Measurements from ENCODE around the gene CCDC197. TPM values are rescaled to one million over a fixed set of nuclear protein-coding genes. Genes with fewer than 3 reads are reported as not detected.

Gene CCDC197
- total and polyA plus RNA-seq, 9 of the 15 experiments (the other 6 are each of a cell fraction or from before 2014, with no cell fraction given): not detected

- TF ChIP-seq ZNF280A (IDR thresholded peaks at IDR 0.05; ENCODE audit: low read depth, partially characterized antibody): no peak
Measured at GRCh38 chr14:94027566-94028449, 30.7 kb downstream of the CCDC197 start (continued).

DNA sequence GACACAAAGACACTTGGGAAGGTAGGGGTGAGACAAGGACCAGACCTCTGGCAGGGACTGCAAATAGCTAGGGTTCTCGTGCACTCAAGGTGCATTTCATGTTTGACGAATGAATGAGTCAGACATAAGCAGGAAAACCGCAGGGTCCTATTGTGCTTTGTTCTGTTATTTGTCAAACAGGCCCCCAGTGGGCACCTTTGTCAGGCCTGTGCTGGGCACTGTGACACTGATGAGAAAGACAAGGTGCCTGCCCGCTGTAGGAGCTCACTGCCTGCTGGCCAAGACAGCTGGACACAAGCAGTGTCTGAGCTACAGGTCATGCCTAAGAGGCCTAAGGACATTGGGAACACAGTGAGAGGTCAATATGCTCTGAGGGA, 31.3 kb downstream of the CCDC197 start:
- FAIRE-seq (no peak), ATAC-seq (no peak), DNase-seq (ENCODE audit: extremely low read depth in 1 of 4, low spot score in 3 of 4) (no peak)
- H3K9me3 ChIP-seq (replicated peaks; ENCODE audit: control insufficient read depth, insufficient read depth, low read depth, low read length): no peaks in the 10 kb centered on the region
- no peak overlapping the region for H3K4me2 ChIP-seq (ENCODE audit: insufficient read depth, low read length)
- no peak overlapping the region for H2AFZ ChIP-seq (ENCODE audit: low read depth, low read length)
- in situ Hi-C loops (cut with MboI): no loop called here
- H3K27me3 ChIP-seq (ENCODE audit: control insufficient read depth in 2 of 2, insufficient read depth in 2 of 2, low read length in 2 of 2): peaks cover 0 to 4% of the 10 kb centered on the region in 2 experiments; a peak in 1 of 5 replicates
- H3K9me1 ChIP-seq (ENCODE audit: control insufficient read depth, insufficient read depth, low read length): no peaks in the 10 kb centered on the region
- H3K79me2 ChIP-seq (ENCODE audit: control insufficient read depth, insufficient read depth, low read length): no peaks in the 10 kb centered on the region
- peaks cover 6% of the 10 kb centered on the region; the same call in 1 of the 2 replicates for H4K20me1 ChIP-seq (replicated peaks; ENCODE audit: control insufficient read depth, insufficient read depth, low read length)
- H3K36me3 ChIP-seq (ENCODE audit: control insufficient read depth, insufficient read depth, low read length): no peaks in the 10 kb centered on the region
- H3K27ac ChIP-seq (ENCODE audit: extremely low read depth, low read depth, low read length): no peak overlapping the region
- WGBS (ENCODE audit: insufficient coverage, low coverage, missing lambda C conversion rate): 7% methylated on average over 3 of the region's 4 CpGs
- ChIA-PET POLR2A (interaction anchor here (0.6 to 1.4 kb wide), 3 partner anchors 8 to 27 kb away, joined by 3 to 5 read pairs (median 3); no protein-coding TSS in a partner anchor), CTCF (ENCODE audit: low intra/inter-chr PET ratio) (no interaction called here)
- no peak overlapping the region for H3K4me3 ChIP-seq
- TF ChIP-seq JUND (IDR thresholded peaks at IDR 0.05; ENCODE audit: borderline replicate concordance, low read depth, low read length) (0 out of 2 replicates have a peak, but pooled peaks have one; percentile 16), JUND (tag; IDR thresholded peaks at IDR 0.05; ENCODE audit: borderline replicate concordance, low read depth, low read length) (no peak), CTCF (IDR thresholded peaks at IDR 0.05 in 2 of 3, conservative IDR thresholded peaks at IDR 0.05 in 1 of 3; ENCODE audit: insufficient read depth in 2 of 3, low read depth in 1 of 3, low read length in 3 of 3) (0 out of 6 replicates have a peak, but pooled peaks of 1 of the 3 experiments have one; percentile 10), FOSL1 (tag; conservative IDR thresholded peaks at IDR 0.05) (peak; percentile 46), SMARCB1 (IDR thresholded peaks at IDR 0.05; ENCODE audit: insufficient read length, low read depth) (no peak)
- H3K9ac ChIP-seq (ENCODE audit: insufficient read depth in 1 of 2, low read depth in 2 of 2, low read length in 2 of 2): no peak overlapping the region
- intact Hi-C loops (cut with micrococcal nuclease): no loop called here
- peaks cover 0 to 7% of the 10 kb centered on the region in 2 experiments; a peak in 1 of 5 replicates for H3K4me1 ChIP-seq (replicated peaks in 1 of 2; ENCODE audit: control insufficient read depth in 2 of 2, insufficient read depth in 2 of 2, low read length in 2 of 2)
- no TSS peak for BruUV-seq (replicated peaks)
